Measurements from ENCODE around the gene COL9A2. TPM values are rescaled to one million over a fixed set of nuclear protein-coding genes. Genes with fewer than 3 reads are reported as not detected.

Gene COL9A2
- total RNA-seq, 2 donors from 2014 or later: 2.3 to 59.1 TPM

DNA sequence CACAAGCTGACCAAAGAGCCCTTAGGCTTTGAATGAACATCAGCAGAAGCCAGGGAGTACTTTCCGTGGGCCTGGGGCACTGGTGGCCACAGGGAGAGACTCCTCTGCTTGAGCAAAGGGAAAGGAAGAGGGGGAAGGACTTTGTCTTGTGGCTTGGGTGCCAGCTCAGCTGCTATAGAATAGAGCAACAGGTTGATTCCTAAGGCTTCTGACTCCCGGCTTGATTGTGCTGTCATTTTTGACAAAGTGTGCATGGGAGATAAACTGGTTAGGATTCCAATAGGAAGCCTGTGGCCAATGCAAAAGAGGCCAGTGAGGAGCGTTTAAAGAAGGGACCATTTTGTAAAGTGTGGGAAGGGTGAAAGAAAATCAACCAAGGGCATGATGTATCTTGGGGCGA lies 44.6 kb upstream of the COL9A2 start:
- Histone ChIP-seq H3K27ac (no peak overlapping the region), H3K4me3 (no peak overlapping the region), H3K4me1 (no peaks in the 10 kb centered on the region), H3K36me3 (replicated peaks in 1 of 2; ENCODE audit: insufficient read depth in 1 of 2, low read depth in 2 of 2) (no peaks in the 10 kb centered on the region), H3K27me3 (no peaks in the 10 kb centered on the region), H3K9me3 (peaks cover 0 to 5% (median 0%) of the 10 kb centered on the region in 3 donors)
- WGBS, 2 donors: 85 to 94% methylated on average over 3 to 4 of the region's 4 CpGs
- DNase-seq: no peak
- intact Hi-C loops (cut with DNase I): no loop called here
- no peak for ATAC-seq
- TF ChIP-seq CTCF (IDR thresholded peaks at IDR 0.05) (no peak), POLR2A (IDR thresholded peaks at IDR 0.05) (no peak)

DNA sequence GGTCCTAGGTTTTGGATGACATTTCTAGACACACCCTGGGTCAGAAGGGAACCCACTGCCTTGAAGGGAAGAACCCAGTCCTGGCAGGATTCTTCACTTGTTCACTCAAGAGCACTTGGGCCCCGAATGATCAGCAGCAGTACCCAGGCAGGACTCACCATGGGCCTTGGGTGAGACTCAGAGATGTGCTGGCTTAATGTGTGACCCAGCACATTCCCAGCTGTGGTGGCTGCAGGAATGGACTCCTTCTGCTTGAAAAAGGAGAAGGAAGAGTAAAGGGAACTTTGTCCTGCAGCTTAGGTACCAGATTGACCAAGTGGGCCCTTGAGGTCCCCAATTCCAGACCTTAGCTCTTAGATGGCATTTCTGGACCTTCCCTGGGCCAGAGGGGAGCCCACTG lies 44.1 kb upstream of the COL9A2 start:
- ATAC-seq (no peak), DNase-seq (no peak)
- H3K9me3 ChIP-seq: peaks cover 0 to 5% (median 0%) of the 10 kb centered on the region in 3 donors
- WGBS, 2 donors: 50 to 75% methylated on average over 1 of the region's 1 CpG
- intact Hi-C loops (cut with DNase I): no loop called here
- H3K27me3 ChIP-seq: no peaks in the 10 kb centered on the region
- H3K4me3 ChIP-seq: no peak overlapping the region
- no peak for TF ChIP-seq CTCF (IDR thresholded peaks at IDR 0.05)
- no peaks in the 10 kb centered on the region for H3K36me3 ChIP-seq (replicated peaks in 1 of 2; ENCODE audit: insufficient read depth in 1 of 2, low read depth in 2 of 2)
- no peak overlapping the region for H3K27ac ChIP-seq
- no peaks in the 10 kb centered on the region for H3K4me1 ChIP-seq

DNA sequence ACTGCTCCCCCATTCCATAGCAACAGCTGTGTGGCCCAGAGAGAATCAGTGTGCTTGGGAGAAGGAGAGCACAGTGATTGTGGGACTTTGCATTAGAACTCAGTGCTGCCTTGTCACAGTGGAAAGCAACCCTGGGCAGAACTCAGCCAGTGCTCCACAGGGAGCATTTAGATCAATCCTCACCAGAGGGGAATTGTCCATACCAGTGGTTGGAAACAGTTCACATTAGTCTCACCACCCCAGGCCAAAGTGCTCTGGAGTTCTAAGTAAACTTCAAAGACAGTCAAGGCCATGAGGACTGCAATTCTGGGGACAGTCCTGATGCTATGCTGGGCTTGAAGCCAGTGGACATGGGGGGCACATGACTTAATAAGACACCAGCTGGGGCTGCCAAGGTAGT lies 43.5 kb upstream of the COL9A2 start:
- TF ChIP-seq POLR2A (IDR thresholded peaks at IDR 0.05) (no peak), CTCF (IDR thresholded peaks at IDR 0.05) (no peak)
- H3K9me3 ChIP-seq: peaks cover 0 to 5% (median 0%) of the 10 kb centered on the region in 3 donors
- DNase-seq: no peak
- no peak overlapping the region for H3K4me3 ChIP-seq
- H3K36me3 ChIP-seq (replicated peaks in 1 of 2; ENCODE audit: insufficient read depth in 1 of 2, low read depth in 2 of 2): no peaks in the 10 kb centered on the region
- no peaks in the 10 kb centered on the region for H3K27me3 ChIP-seq
- H3K27ac ChIP-seq: no peak overlapping the region
- intact Hi-C loops (cut with DNase I): no loop called here
- H3K4me1 ChIP-seq: no peaks in the 10 kb centered on the region
- ATAC-seq: no peak

GRCh38 chr1:40357625-40358024 lies 40.5 kb upstream of the COL9A2 start:
- Histone ChIP-seq H3K9me3 (peaks cover 0 to 5% (median 0%) of the 10 kb centered on the region in 3 donors), H3K27me3 (no peaks in the 10 kb centered on the region), H3K4me3 (no peak overlapping the region), H3K36me3 (replicated peaks in 1 of 2; ENCODE audit: insufficient read depth in 1 of 2, low read depth in 2 of 2) (no peaks in the 10 kb centered on the region), H3K4me1 (no peaks in the 10 kb centered on the region), H3K27ac (no peak overlapping the region)
- no peak for ATAC-seq
- no peak for DNase-seq
- TF ChIP-seq CTCF (IDR thresholded peaks at IDR 0.05): no peak
- intact Hi-C loops (cut with DNase I): loop anchor here (10.0 kb wide), 1 partner anchor 47 kb away; no protein-coding TSS in a partner anchor

- ATAC-seq (no peak), DNase-seq (no peak)
- no peaks in the 10 kb centered on the region for H3K27me3 ChIP-seq
- TF ChIP-seq CTCF (IDR thresholded peaks at IDR 0.05) (no peak), POLR2A (IDR thresholded peaks at IDR 0.05) (no peak)
- H3K4me1 ChIP-seq: no peaks in the 10 kb centered on the region
- no peak overlapping the region for H3K4me3 ChIP-seq
- no peaks in the 10 kb centered on the region for H3K9me3 ChIP-seq
- intact Hi-C loops (cut with DNase I): loop anchor here (10.0 kb wide), 1 partner anchor 52 kb away; no protein-coding TSS in a partner anchor
- peak overlapping the region in 1 of 4 donors; percentile 69 for H3K27ac ChIP-seq
- 86 to 91% methylated on average over 3 of the region's 3 CpGs for WGBS, 2 donors
- H3K36me3 ChIP-seq (replicated peaks in 1 of 2; ENCODE audit: insufficient read depth in 1 of 2, low read depth in 2 of 2): no peaks in the 10 kb centered on the region
These were observed 36.0 kb upstream of the COL9A2 start for GRCh38 chr1:40353082-40353481.

Measured in body of pancreas (tissue), 4 donors.